Measurements from ENCODE around the gene GOLGA6L25.
"Not testable (repeated sequence)": the region's sequence is repeated elsewhere in the genome, so short reads cannot be mapped to it uniquely, and the experiment has no call there.

DNA sequence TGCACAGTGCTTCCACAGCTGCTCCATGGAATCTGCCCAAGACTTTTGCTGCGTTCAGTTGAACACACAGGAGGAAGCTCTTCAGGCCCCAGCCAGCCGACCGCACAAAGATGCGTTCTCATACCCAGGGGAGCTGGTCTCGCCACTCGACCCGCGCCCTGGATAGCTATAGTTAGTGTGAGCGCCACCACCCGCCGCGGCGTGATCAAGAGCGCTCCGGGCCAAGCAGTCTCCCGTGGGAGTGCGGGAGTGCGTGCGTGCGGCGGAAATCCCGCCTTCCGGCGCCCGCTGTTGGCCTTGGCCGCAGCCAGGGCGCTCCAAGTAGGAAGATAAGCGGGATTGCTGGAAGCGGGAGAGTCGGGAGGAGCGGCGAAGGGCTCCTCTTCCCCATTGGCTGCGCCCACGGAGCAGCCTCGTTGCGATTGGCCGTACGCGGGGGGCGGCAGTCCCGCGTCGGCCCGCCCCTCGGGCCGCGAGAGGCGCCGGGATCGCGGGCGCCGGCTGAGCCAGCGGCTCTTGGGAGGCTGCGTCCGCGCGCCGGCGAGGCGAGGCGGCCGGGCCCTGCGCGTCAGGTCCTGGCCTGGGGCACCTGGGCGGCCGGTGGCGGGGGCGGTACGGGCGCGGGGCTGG lies 35.7 kb downstream of the GOLGA6L25 start:
- TF ChIP-seq, protein P1, sequence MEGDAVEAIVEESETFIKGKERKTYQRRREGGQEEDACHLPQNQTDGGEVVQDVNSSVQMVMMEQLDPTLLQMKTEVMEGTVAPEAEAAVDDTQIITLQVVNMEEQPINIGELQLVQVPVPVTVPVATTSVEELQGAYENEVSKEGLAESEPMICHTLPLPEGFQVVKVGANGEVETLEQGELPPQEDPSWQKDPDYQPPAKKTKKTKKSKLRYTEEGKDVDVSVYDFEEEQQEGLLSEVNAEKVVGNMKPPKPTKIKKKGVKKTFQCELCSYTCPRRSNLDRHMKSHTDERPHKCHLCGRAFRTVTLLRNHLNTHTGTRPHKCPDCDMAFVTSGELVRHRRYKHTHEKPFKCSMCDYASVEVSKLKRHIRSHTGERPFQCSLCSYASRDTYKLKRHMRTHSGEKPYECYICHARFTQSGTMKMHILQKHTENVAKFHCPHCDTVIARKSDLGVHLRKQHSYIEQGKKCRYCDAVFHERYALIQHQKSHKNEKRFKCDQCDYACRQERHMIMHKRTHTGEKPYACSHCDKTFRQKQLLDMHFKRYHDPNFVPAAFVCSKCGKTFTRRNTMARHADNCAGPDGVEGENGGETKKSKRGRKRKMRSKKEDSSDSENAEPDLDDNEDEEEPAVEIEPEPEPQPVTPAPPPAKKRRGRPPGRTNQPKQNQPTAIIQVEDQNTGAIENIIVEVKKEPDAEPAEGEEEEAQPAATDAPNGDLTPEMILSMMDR (IDR thresholded peaks at IDR 0.05) = not testable (repeated sequence)
- TF ChIP-seq POLR2AphosphoS5 (IDR thresholded peaks at IDR 0.05) = not testable (repeated sequence)
